H1 (cell line): ENCODE results near the gene DOK3. TPM values are rescaled to one million over a fixed set of nuclear protein-coding genes. Genes with fewer than 3 reads are reported as not detected.

Experiments
- POLR2A ChIP-seq, 2 experiments: IDR thresholded peaks; 1 replicate in 1 of 2; 2 replicates in 1 of 2; pipeline ENCODE4 v1.6.1; 2011; ENCODE audit warnings: low read depth in 2 of 2, low read length in 2 of 2, mild to moderate bottlenecking in 2 of 2; ENCODE audit errors: control extremely low read depth in 1 of 2
- POLR2AphosphoS5 ChIP-seq: IDR thresholded peaks from 2 replicates; pipeline ENCODE4 v1.6.1; 2011; ENCODE audit warnings: low read depth, low read length
- RAD21 ChIP-seq, 2 experiments: IDR thresholded peaks in 1 of 2; conservative IDR thresholded peaks in 1 of 2; 2 replicates each; pipeline ENCODE4 v1.6.1; 2011; ENCODE audit warnings: low read depth in 2 of 2, low read length in 2 of 2, improper control_type of control experiment in 1 of 2, inconsistent platforms in 1 of 2, mild to moderate bottlenecking in 1 of 2, moderate library complexity in 1 of 2
- RBBP5 ChIP-seq: IDR thresholded peaks from 2 replicates; pipeline ENCODE4 v1.7.1; 2012; ENCODE audit warnings: low read depth, mild to moderate bottlenecking, inconsistent platforms, low read length, moderate library complexity, borderline replicate concordance
- TEAD4 ChIP-seq: IDR thresholded peaks from 2 replicates; pipeline ENCODE4 v1.6.1; 2012; ENCODE audit warnings: low read depth, low read length, inconsistent platforms, mixed read lengths
- polyA plus RNA-seq, 7 experiments: library from polyadenylated mRNA; depleted of rRNA in 3 of 7; stranded (reverse) in 5 of 7; unstranded in 2 of 7; fragments of >200 nt in 5 of 7; fragments of 200-250 nt in 2 of 7; gene quantifications; 1 replicate in 5 of 7; 2 replicates in 1 of 7; 4 replicates in 1 of 7; pipeline versions ENCODE4 v1.2.1 to v1.2.3, GENCODE V29; 2011 to 2013; ENCODE audit warnings: missing spikeins in 2 of 7, mixed read lengths in 2 of 7
- total RNA-seq: library from RNA; stranded (reverse); fragmentation: NEBNext Ultra II Directional; extraction: Animal tissue kit (Norgen Biotek cat#: 25700); gene quantifications from 2 replicates; pipeline ENCODE4 v1.2.1, GENCODE V29; 2021
- TF ChIP-seq, protein P1 (sequence below): IDR thresholded peaks from 2 replicates; pipeline ENCODE4 v1.6.1; 2012; ENCODE audit warnings: low read length, inconsistent platforms

DOK3 gene
- total and polyA plus RNA-seq, 2 of the 8 experiments (the other 6 are each of a cell fraction or from before 2014, with no cell fraction given): 4.2 to 6.4 TPM

DNA sequence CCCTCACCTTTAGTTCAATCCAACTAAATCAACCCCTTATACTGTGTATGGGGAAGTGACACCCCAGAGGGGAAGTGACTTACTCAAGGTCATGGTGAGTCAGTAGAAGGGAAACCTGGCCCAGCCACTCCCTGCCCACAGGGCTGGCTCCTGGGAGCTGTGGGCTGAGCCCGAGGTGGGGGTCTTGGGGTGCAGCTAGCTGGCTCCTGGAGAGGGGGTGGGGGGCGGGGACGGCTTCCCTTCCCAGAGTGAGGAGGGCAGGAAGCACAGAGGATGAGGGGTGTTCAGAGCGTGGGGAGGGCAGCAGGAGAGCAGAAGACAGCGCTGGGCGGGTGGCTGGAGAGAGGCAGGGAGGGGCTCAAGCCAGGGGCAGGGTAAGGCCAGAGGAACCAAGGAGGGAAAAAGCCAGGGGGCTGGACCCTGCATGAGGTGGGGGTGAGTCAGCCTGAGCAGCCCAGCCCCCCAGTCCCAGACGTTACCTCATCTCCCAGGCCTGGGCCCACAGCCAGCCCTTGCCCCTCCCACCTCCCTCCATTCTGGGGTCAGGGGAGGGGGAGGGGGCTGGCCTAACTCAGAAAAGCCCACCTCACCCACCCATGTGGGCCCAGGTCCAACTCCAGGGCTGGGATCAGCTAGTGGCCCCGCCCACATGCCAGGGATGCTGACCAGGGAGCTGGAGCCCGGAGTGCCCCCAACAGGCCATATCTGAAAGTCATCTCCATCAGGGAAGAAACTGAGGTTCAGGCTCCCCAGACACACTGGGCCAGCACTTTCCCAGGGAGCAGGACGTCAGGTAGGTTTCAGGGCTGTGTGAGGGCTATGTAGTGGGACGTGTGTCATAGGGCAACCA lies 15.1 kb downstream of the DOK3 start (continued):
- peak in 1 of 2 experiments; percentile 16; a peak in 2 of 4 replicates for TF ChIP-seq RAD21 (IDR thresholded peaks at IDR 0.05 in 1 of 2, conservative IDR thresholded peaks at IDR 0.05 in 1 of 2; ENCODE audit: low read depth in 2 of 2, low read length in 2 of 2)
- peak; percentile 15; the same call in 1 of the 2 replicates for TF ChIP-seq POLR2AphosphoS5
- TF ChIP-seq RBBP5: 0 out of 2 replicates have a peak, but pooled peaks have one; percentile 5
- peak in 1 of 2 experiments; percentile 85; a peak in 2 of 3 replicates for TF ChIP-seq POLR2A (IDR thresholded peaks at IDR 0.05; ENCODE audit: control extremely low read depth in 1 of 2, low read depth in 2 of 2, low read length in 2 of 2)
- TF ChIP-seq, protein P1, sequence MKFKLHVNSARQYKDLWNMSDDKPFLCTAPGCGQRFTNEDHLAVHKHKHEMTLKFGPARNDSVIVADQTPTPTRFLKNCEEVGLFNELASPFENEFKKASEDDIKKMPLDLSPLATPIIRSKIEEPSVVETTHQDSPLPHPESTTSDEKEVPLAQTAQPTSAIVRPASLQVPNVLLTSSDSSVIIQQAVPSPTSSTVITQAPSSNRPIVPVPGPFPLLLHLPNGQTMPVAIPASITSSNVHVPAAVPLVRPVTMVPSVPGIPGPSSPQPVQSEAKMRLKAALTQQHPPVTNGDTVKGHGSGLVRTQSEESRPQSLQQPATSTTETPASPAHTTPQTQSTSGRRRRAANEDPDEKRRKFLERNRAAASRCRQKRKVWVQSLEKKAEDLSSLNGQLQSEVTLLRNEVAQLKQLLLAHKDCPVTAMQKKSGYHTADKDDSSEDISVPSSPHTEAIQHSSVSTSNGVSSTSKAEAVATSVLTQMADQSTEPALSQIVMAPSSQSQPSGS: peak; percentile 55; the same call in 1 of the 2 replicates
- TF ChIP-seq TEAD4: 0 out of 2 replicates have a peak, but pooled peaks have one; percentile 12
- TF ChIP-seq, all 59 proteins: peak for 9
